Spleen (tissue), 7 donors: ENCODE results near the gene APOBEC3B.

ENCODE experiments used
- CTCF ChIP-seq, 11 experiments: fragments of 200-600 bp in 7 of 11; fragments of 450-650 bp in 4 of 11; sonication (generic) in 4 of 11; IDR thresholded peaks in 8 of 11; conservative IDR thresholded peaks in 3 of 11; 1 replicate in 7 of 11; 2 replicates in 4 of 11; pipeline versions ENCODE4 v1.4.0 to v1.8.0; 2016 to 2021; ENCODE audit warnings: antibody characterized with exemption in 11 of 11, inconsistent platforms in 4 of 11, mild to moderate bottlenecking in 1 of 11
- POLR2A ChIP-seq, 3 donors: fragments of 450-650 bp; IDR thresholded peaks; one replicate each; pipeline ENCODE4 v1.5.1; 2017; ENCODE audit warnings: antibody characterized with exemption in 3 of 3, mild to moderate bottlenecking in 1 of 3
- donor health status: DM: no; HTN: no; CAD: no; lungs with moderate emphysema.
- donor health status: DM: no; HTN: no; CAD: no.
- donor health status: DM: no; HTN: no; CAD: no.

- TF ChIP-seq CTCF (IDR thresholded peaks at IDR 0.05 in 8 of 11, conservative IDR thresholded peaks at IDR 0.05 in 3 of 11), result no peak
- TF ChIP-seq POLR2A (IDR thresholded peaks at IDR 0.05), result no peak
These were observed 48.6 kb downstream of the APOBEC3B start for GRCh38 chr22:39030705-39031104.
